Activated CD8-positive, alpha-beta memory T cell treated with anti-CD3 and anti-CD28 coated beads, Interleukin-2, amount 50 U/mL, for 4 hours (primary cell): ENCODE measurements around the gene CRELD2.

Experiments
- DNase-seq: peaks from one replicate; pipeline ENCODE4 v3.0.0-alpha.2; 2020

CRELD2 gene, protein sequence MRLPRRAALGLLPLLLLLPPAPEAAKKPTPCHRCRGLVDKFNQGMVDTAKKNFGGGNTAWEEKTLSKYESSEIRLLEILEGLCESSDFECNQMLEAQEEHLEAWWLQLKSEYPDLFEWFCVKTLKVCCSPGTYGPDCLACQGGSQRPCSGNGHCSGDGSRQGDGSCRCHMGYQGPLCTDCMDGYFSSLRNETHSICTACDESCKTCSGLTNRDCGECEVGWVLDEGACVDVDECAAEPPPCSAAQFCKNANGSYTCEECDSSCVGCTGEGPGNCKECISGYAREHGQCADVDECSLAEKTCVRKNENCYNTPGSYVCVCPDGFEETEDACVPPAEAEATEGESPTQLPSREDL

DNA sequence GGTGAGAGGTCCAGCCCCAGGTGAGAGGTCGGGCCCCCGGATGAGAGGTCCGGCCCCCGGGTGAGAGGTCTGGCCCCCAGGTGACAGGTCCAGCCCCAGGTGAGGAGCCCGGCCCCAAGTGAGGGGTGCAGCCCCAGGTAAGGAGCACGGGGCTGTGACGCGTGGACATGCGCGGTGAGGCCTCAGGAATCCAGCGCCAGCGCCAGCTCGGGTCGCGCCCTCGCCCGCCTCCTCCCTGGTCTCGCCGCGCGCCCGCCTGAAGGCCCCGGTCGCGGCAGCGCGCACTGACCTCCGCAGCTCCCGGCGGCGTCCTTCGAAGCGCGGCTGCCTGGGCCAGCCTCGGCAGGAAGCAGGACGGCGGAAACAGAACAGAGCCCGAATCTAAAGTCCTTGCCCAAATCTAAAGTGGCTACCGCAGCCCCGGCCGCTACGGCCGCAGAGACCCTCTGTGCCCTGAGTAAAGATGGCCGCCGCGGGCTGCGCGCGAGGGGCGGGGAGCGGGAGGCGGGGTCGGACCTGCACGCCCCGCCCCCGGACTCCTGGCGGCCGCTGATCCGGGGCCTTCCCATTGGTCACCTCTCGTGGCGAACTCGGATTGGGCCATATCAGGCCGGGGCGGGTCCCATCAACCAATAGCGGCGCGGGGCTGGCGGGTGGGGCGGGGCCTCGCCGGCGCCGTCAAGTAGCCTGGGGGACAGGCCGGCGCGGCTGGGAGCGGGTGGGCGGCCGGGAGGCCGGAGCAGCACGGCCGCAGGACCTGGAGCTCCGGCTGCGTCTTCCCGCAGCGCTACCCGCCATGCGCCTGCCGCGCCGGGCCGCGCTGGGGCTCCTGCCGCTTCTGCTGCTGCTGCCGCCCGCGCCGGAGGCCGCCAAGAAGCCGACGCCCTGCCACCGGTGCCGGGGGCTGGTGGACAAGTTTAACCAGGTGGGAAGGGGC, at the start of gene CRELD2, which contains the start of gene ALG12:
Gene CRELD2, plus strand, starts transcription at position 661 of the 937 bp plus-strand sequence. Its CDS starts 136 bp downstream, at position 797.
Gene ALG12, minus strand, starts transcription at position 465 of the 937 bp plus-strand sequence. CDS start 4,673 bp downstream, outside the sequence.
- peak; percentile 96 for DNase-seq

DNA sequence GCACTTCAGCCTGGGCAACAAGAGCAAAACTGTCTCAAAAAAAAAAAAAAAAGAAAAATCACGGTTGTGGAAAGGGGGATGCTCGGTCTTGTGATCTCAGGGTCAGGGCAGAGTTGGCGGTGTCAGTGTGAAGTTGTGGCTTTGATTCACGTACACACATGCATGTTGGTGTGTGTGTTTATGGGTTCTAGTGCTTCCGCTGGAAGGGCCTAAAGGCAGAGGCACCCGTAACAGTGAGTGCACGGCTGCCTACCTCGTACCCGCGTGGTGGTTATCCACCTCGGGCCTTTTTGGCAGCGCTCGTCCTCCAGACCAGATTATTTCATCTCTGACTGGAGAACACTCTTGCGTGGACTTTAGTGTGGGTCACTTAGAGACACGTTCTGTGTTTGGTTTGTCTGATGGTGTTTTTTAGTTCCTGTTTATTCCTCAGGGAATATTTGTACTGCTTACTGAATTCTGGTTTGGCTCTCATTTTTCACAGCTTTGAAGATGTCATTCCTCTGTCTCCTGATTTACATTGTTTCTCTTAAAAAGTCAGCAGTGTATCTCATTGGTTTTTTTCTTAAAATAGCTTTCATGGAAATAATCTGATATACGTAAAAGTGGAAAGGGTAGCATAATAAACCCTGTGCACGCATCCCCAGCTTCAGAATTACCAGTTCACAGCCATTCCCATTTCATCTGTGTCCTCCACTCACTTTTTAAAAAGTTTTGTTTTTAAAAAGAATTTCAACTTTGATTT, 49.2 kb upstream of the CRELD2 start:
- DNase-seq, result no peak

DNA sequence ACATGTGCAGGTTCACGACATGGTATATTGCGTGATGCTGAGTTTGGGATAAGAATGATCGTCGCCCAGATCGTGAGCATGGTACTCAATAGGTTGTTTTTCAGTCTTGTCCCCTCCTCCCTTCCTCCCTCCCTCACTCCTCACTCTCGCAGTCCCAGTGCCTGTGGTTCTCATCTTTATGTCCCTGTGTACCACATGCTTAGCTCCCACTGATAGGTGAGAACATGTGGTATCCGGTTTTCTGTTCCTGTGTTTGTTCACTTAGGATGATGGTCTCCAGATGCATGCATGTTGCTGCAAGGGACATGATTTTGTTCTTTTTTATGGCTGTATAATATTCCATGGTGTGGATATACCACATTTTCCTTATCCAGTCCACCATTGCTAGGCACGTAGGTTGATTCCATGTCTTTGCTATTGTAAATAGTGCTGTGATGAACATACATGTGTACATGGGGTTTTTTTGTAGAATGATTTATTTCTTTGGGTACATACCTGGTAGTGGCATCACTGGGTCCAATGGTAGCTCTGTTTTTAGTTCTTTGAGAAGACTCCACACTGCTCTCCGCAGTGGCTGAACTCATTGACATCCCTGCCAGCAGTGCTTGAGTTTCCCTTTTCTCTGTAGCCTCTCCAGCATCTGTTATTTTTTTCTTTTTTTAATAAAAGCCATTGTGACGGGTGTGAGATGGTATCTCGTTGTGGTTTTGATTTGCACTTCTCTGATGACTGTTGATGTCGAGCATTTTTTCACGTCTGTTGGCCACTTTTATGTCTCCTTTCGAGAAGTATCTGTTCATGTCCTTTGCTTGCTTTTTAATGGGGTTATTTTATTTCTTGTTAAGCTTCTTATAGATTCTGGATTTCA, 48.4 kb upstream of the CRELD2 start:
- no peak for DNase-seq

DNA sequence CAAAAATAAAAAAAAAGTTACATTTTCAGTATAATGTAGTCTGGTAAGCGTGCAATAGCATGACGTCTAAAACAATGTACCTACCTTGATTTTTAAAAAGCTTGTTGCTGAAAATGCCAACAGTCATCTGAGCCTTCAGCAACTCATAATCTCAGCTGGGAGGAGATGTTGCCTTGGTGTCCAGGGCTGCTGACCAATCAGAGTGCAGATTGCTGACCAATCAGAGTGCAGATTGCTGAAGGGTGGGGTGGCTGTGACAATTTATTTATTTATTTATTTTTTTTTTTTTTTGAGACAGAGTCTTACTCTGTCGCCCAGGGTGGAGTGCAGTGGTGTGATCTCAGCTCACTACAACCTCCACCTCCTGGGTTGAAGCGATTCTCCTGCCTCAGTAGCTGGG, 47.0 kb upstream of the CRELD2 start:
- no peak for DNase-seq

DNA sequence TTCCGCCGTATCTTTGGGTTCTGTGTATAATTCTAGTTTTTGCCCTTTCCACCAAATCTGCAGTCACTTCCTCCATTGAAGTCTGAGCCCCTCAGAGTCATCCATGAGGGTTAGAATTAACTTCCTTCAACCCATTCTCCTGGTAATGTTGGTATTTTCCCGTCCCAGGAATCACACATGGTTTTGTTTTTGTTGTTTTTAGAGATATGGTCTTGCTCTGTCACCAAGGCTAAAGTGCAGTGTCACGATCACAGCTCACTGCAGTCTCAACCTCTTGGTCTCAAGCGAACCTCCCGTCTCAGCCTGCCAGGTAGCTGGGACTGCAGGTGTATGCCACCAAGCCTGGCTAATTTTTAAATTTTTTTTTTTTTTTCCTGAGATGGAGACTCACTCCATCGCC, 46.1 kb upstream of the CRELD2 start:
- DNase-seq, result no peak

DNA sequence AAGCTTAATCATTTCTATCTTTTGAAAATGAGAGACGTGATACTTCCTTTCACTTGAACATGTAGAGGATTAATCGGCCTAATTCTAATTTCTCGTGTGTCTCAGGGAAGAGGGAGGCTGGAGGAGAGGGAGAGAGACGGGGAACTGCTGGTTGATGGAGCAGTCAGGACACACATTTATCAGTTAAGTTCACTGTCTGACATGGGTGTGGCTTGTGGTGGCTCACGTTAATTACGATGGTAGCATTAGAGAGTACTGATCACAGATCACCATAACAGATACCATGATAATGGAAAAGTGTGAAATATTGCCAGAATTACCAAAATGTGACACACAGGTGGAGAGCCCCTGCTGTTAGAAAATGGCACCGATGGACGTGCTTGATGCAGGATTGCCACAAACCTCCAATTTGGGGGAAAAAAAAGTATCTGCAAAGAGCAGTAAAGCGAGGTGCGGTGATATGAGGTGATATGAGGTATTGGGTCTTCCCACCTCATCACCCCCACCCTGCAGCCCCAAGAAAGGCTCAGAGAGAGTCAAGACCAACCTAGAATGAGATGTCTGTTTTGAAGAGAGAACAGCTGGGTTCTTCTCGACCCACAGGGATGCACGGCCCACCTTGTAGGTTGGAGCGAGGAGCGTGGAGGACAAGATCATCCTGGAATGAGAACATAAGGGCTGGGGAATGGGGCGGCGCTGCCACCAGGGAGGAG, 45.0 kb upstream of the CRELD2 start:
- DNase-seq, result no peak

DNA sequence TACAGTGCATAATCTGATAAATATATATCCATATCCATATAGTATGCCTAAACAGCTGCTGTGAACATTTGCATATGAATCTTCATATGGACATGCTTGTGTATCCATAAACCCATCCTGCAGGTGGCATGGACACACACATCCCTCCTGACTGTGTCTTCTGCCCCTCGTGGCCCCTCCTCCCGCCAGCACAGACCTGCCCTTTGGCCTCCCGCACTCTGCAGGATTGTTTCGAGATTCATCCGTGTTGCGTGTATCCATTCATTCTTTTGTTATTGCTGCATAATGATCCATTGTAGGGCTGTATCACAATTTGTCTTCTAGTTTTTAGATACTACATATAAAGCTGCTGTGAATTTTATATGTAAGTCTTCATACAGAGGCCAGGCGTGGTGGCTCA, 40.8 kb upstream of the CRELD2 start:
- no peak for DNase-seq

DNA sequence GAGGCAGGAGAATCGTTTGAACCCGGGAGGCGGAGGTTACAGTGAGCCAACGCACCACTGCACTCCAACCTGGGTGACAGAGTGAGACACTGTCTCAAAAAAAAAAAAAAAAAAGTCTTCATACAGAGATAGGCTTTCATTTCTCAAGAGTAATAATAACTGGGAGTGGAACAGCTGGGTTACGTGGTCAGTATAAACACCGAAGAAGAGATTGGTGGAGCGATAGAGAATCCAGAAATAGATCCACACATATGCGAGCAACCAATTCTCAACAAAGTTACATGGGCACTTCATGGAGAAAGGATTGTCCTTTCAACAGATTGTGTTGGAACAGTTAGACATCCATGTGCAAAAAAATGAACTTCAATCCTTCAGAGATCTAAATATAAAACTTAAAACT, 40.2 kb upstream of the CRELD2 start:
- DNase-seq, result no peak

DNA sequence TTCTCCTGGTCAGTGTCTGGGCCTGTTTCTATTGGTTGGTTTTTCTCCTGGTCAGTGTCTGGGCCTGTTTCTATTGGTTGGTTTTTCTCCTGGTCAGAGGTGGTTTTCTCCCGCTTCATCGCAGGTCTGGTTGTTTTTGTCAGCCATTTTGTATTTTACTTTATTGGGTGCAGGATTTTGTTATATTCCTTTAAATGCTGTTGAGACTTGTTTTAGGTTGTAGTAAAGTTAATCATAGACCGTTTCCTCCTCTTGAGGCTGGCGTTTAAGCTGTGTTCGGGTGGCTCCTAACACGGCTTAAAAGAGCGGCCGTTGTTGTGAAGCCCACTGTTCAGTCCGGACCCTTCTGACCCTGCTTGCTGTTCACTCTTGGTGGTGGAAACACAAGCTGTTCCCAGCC, 38.6 kb upstream of the CRELD2 start:
- DNase-seq, result no peak

DNA sequence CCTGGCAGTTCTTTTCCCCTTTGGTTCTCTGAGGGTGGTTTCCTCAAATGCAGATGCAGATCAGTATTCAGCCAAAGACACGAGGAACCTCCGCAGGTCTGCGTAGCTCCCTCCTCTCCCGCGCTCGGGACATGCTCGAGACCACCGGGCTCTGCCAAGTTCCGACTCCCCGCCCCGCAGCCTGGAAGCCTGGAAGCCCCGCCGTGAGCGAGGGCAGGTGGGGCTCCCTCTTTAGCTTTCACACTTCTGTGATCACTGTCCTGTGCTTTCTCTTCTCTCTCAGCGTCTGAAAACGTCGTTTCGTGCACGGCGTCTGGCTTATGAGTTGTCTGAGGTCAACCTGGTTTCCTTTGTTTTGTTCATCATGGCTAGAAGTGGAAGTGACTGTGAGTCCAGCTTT, 38.2 kb upstream of the CRELD2 start:
- DNase-seq, result no peak

DNA sequence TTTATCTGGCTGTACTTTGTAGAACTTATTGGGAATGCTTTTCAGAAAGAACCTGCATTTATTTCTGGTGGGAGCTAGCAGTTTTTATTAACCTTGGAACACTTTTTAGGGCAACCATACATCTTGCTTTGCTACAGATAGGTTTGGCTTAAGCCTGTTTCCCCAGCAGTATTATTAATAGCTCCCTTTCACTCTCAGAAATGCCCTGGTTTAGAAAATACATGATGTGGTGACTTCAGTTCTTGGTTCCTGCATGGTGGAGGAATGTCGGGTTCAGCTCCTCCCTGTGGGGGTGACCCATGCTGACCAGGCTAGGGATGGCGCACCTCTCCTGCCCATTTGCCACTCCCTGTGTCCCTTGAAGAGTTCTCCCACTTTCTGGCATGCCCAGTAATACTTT, 36.6 kb upstream of the CRELD2 start:
- DNase-seq, result no peak

DNA sequence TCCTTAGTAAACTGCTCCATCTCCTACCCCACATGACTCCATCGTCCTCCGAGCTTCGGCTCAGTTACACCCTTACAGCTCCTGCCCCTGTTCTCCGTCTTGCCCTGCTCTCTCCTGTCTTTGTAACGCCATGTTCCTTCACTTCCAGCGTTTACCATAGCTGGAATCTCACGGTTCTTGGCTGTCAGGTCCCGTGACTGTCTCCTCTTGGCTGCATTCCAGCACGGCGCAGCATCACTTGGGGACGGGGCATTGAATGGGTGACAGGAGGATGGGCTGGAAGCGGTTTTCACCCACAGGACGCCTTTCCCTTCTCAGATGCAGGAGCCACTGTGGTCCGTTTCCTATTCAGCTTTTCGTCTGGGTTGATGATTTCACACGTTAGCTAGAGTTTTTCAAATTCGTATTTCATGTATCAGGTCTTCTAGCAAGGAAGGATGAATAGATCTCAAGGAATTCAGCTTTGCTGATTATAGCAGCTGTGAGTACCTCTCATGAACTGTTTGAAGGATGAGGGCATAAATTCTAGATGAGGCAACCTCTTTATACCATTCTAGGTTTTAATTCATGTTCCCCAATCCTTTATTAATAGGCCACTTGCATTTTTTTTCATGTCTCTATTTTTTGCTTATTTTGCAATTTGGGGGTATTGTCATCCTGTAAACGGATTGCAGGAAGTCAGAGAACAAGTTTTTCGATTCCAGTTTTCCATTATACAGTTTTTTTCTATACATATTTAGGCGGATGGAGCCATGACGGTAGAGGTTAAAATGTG, 35.7 kb upstream of the CRELD2 start:
- no peak for DNase-seq

DNA sequence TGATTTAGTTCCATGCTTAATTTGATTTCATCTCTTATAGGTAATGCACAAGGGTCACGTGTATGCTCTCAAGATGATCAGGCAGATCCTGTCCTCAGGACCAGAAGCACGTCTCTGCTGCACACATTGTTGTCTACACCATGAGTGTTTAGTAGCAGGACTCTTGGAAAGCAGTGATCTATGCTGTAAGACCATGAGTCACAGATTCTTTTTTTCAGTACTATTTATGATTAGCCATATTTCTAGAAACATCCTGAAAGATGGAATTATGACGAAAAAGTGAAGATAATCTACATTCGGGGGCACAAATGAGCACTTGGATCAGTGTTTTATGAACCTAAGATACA, 35.2 kb upstream of the CRELD2 start:
- no peak for DNase-seq

DNA sequence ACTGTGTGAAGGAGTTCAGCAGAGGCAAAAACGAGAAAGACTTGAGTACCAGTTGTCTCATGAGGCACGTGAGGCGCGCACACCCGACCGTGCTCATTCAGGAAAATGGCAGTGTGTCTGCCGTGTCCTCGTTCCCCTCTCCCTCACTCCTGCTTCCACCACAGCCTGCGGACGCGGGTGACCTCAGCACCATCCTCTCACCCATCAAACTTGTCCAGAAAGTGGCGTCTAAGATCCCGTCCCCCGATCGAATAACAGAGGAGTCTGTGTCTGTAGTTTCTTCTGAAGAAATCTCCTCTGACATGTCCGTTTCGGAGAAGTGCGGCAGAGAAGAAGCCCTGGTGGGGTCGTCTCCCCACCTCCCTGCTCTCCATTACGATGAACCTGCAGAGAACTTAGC, 34.4 kb upstream of the CRELD2 start:
- DNase-seq, result no peak

DNA sequence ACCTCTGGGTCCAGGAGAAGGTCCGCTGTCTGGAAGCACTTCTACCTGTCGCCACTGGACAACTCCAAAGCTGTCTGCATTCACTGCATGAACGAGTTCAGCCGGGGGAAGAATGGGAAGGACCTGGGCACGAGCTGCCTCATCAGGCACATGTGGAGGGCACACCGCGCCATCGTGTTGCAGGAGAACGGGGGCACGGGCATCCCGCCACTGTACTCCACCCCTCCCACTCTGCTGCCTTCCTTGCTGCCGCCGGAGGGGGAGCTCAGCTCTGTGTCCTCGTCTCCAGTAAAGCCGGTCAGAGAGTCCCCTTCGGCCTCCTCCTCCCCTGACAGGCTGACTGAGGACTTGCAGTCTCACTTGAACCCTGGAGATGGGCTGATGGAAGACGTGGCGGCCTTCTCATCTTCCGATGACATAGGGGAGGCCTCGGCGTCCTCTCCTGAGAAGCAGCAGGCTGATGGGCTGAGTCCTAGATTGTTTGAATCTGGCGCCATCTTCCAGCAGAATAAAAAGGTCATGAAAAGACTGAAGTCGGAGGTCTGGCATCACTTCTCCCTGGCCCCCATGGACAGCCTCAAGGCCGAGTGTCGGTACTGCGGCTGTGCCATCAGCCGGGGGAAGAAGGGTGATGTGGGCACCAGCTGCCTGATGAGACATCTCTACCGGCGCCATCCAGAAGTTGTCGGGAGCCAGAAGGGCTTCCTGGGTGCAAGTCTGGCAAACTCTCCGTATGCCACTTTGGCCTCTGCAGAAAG, 33.8 kb upstream of the CRELD2 start:
- no peak for DNase-seq

DNA sequence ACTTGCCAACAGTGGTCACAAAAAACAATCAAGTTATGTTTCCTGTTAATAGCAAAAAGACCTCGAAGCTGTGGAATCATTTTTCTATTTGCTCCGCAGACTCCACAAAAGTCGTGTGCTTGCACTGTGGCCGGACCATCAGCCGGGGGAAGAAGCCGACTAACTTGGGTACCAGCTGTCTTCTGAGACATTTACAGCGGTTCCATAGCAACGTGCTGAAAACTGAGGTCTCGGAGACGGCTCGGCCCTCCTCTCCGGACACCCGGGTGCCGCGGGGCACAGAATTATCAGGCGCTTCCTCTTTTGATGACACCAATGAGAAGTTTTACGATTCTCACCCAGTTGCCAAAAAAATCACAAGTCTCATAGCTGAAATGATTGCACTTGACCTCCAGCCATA, 33.2 kb upstream of the CRELD2 start:
- DNase-seq, result no peak

DNA sequence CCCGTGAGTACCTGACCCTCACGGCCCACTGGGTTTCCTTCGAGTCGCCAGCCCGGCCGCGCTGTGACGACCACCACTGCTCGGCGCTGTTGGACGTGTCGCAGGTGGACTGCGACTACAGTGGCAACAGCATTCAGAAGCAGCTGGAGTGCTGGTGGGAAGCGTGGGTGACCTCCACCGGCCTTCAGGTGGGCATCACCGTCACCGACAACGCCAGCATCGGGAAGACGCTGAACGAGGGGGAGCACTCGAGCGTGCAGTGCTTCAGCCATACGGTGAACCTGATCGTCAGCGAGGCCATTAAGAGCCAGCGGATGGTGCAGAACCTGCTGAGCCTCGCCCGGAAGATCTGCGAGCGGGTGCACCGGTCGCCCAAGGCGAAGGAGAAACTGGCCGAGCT, 32.6 kb upstream of the CRELD2 start:
- DNase-seq, result no peak

DNA sequence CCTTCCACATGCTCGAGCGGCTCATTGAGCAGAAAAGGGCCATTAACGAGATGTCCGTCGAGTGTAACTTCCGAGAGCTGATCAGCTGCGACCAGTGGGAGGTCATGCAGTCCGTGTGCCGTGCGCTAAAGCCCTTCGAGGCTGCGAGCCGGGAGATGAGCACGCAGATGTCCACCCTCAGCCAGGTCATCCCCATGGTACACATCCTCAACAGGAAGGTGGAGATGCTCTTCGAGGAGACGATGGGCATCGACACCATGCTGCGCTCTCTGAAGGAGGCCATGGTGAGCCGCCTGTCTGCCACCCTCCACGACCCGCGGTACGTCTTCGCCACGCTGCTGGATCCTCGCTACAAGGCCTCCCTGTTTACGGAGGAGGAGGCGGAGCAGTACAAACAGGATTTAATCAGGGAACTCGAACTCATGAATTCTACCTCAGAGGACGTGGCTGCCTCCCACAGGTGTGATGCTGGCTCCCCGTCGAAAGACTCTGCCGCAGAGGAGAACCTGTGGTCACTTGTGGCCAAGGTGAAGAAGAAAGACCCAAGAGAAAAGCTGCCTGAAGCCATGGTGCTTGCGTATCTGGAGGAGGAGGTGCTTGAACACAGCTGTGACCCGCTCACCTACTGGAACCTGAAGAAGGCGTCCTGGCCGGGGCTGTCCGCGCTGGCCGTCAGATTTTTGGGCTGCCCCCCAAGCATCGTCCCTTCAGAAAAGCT, 31.9 kb upstream of the CRELD2 start:
- no peak for DNase-seq

DNA sequence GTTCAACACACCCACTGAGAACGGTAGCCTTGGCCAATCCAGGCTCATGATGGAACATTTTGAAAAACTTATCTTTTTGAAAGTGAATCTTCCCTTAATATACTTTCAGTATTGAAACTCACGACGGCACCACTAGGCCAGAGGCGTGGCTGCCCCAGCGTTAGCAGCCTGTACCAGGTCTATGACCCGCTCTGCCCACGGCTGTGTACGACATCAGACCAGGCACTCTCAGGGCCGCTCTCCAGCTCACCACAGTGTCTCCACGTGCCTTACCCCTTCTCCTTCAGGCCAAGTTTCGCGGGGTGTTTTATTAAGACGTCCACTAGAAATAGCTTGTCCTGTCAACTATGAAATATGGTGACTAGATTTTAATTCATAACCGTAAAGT, 31.4 kb upstream of the CRELD2 start:
- DNase-seq, result no peak
